ENCODE measurements around the gene COL4A1. TPM values are rescaled to one million over a fixed set of nuclear protein-coding genes. Genes with fewer than 3 reads are reported as not detected.

COL4A1 gene
- 28.0 TPM for polyA plus RNA-seq (2013, experiment 1 of 2)
- polyA plus RNA-seq (2013, experiment 2 of 2): 29.2 TPM

DNA sequence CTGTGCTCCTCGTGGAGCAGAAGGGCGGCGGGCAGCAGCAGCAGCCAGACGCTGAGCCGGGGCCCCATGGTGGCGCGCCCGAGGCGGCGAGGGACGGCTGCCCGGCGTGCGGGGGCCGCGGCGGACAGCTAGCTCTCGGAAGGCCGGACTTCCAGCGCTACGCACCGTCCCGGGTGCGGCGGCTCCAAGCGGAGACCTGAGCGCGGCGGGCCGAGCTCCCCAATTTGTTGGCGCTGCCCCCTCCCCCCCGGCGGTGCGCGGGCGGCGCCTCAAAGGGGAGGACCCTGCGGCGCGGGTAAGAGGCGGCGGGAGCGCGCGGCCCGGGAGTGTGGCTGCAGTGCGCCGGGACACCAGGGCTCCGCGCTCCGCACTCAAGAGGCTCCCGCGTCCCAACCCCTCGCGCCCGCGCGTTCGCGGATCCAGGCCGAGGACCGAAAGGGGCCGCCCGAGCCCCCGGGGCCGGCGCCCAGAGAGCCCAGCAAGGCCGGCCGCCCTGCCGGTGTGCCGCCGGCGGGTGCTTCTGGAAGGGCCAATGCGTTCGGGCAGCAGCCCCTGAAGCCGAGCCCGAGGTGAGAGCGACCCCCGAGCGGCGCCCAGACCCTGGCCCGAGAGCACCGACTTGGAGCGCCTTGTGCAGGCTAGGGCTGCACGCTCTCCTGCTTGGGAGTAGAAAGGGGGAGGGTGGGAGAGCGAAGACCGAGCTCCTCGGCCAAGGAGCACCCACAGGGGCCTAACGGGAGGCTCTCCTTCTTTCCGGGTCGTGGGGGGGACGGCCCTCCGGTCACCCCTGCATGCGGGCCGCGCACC is at the start of gene COL4A1, which contains the start of gene COL4A2:
COL4A1 (minus strand) TSS at position 198 of the 807 bp plus-strand sequence; CDS start at position 68, 130 bp downstream.
COL4A2 (plus strand) TSS at position 325 of the 807 bp plus-strand sequence. CDS start 620 bp downstream, outside the sequence.
- Histone ChIP-seq H3K4ac (ENCODE audit: low read depth, low read length) (peak within 1 kb of the TSS; percentile 87), H4K8ac (ENCODE audit: low read depth, low read length) (no peak within 1 kb of the TSS), H3K79me2 (ENCODE audit: control insufficient read depth, insufficient read depth, low read length) (peaks cover 15% of the 10 kb centered on the region), H3K27me3 (ENCODE audit: insufficient read depth, low read length, poor library complexity) (no peaks in the 10 kb centered on the region), H3K23ac (ENCODE audit: low read length) (peak within 1 kb of the TSS; percentile 69), H3K4me3 (ENCODE audit: low read length) (peak within 1 kb of the TSS; percentile 63), H2AK5ac (ENCODE audit: low read length) (no peak within 1 kb of the TSS), H3K4me1 (ENCODE audit: control insufficient read depth, low read depth, low read length) (peaks cover 3% of the 10 kb centered on the region), H3K36me3 (ENCODE audit: control insufficient read depth, insufficient read depth, low read length) (no peaks in the 10 kb centered on the region), H3K9ac (ENCODE audit: low read length) (peak within 1 kb of the TSS; percentile 81), H3K27ac (ENCODE audit: low read depth, low read length) (peak within 1 kb of the TSS; percentile 29), H3K56ac (ENCODE audit: low read length) (peak within 1 kb of the TSS; percentile 93), H3K4me2 (ENCODE audit: low read length) (peak within 1 kb of the TSS; percentile 77), H2BK15ac (replicated peaks; ENCODE audit: low read depth) (no peak within 1 kb of the TSS), H3K79me1 (ENCODE audit: low read length) (peaks cover 12% of the 10 kb centered on the region), H2BK5ac (ENCODE audit: low read length) (peak within 1 kb of the TSS; percentile 35), H3K18ac (ENCODE audit: low read length) (peak within 1 kb of the TSS; percentile 96), H2BK120ac (ENCODE audit: low read depth, low read length) (peak within 1 kb of the TSS; percentile 14), H4K5ac (ENCODE audit: low read length) (no peak within 1 kb of the TSS)
- peak; percentile 79 for DNase-seq
- no CpG with 5 or more reads among the region's 96 CpGs for WGBS (ENCODE audit: extremely low coverage, insufficient coverage, low lambda C conversion rate)

DNA sequence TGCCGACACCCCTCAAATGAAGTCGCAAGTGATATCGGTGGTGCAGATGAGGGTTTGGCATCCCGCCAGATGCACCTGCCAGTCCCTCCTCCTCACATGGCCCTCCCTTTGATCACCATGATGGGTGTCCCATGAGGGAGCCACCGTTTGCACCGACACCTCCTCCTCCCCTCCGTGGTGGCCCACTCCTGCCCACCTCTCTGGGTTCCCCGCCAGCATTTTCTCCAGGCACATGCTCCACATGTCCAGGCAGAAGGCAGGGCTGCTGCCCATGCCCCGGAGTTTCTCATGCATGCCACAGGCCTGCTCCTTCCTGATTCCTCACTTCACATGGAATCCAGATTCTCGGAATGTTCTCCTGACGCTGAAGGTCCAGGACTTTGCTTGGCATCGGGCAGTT is 49.4 kb upstream of the COL4A1 start:
- H4K8ac ChIP-seq (ENCODE audit: low read depth, low read length): no peak overlapping the region
- no peaks in the 10 kb centered on the region for H3K36me3 ChIP-seq (ENCODE audit: control insufficient read depth, insufficient read depth, low read length)
- no peak overlapping the region for H3K27ac ChIP-seq (ENCODE audit: low read depth, low read length)
- H3K9ac ChIP-seq (ENCODE audit: low read length): no peak overlapping the region
- H3K4ac ChIP-seq (ENCODE audit: low read depth, low read length): no peak overlapping the region
- no peak overlapping the region for H3K18ac ChIP-seq (ENCODE audit: low read length)
- peaks cover 4% of the 10 kb centered on the region for H3K79me1 ChIP-seq (ENCODE audit: low read length)
- no peak overlapping the region for H2AK5ac ChIP-seq (ENCODE audit: low read length)
- H3K4me1 ChIP-seq (ENCODE audit: control insufficient read depth, low read depth, low read length): no peaks in the 10 kb centered on the region
- no peaks in the 10 kb centered on the region for H3K79me2 ChIP-seq (ENCODE audit: control insufficient read depth, insufficient read depth, low read length)
- H3K23ac ChIP-seq (ENCODE audit: low read length): no peak overlapping the region
- H3K27me3 ChIP-seq (ENCODE audit: insufficient read depth, low read length, poor library complexity): no peaks in the 10 kb centered on the region
- WGBS (ENCODE audit: extremely low coverage, insufficient coverage, low lambda C conversion rate): no CpG with 5 or more reads among the region's 12 CpGs
- H2BK5ac ChIP-seq (ENCODE audit: low read length): no peak overlapping the region
- H3K4me3 ChIP-seq (ENCODE audit: low read length): no peak overlapping the region
- H4K5ac ChIP-seq (ENCODE audit: low read length): no peak overlapping the region
- DNase-seq: no peak
- no peak overlapping the region for H2BK15ac ChIP-seq (replicated peaks; ENCODE audit: low read depth)
- H3K56ac ChIP-seq (ENCODE audit: low read length): no peak overlapping the region
- no peak overlapping the region for H2BK120ac ChIP-seq (ENCODE audit: low read depth, low read length)
- H3K4me2 ChIP-seq (ENCODE audit: low read length): no peak overlapping the region

DNA sequence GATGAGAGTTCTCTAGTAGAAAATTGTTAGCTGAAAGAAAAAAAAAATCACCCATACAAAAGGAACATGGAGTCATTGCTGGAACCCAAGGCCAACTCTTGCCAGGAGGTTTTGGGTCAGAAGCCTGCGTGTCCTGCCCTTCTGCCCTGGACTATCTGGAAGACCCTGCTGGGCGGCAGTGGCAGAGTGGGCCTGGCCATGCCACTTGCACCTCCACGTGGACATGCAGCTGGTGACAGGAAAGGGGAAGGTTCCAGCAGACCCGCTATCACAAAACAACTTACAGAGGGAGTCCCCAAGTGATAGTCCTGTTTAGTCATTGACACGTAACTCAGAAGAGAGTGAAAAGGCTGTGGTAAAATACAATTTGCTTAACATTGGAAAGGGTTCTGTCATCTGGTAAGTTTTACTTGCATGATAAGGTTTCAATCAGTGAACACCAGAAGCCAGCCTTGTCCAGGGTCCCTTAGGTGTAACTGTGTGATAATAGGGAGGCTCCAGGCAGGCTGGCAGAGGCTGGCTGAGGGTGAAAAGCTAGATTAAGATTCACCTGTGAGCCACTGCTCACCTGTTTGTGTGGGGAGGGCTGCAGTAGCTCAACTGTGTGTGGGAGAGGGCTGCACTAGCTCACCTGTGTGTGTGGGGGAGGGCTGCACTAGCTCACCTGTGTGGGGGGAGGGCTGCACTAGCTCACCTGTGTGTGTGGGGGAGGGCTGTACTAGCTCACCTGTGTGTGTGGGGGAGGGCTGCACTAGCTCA is 47.9 kb upstream of the COL4A1 start:
- Histone ChIP-seq H2BK5ac (ENCODE audit: low read length) (no peak overlapping the region), H3K4ac (ENCODE audit: low read depth, low read length) (no peak overlapping the region), H3K27me3 (ENCODE audit: insufficient read depth, low read length, poor library complexity) (no peaks in the 10 kb centered on the region), H3K9ac (ENCODE audit: low read length) (no peak overlapping the region), H3K27ac (ENCODE audit: low read depth, low read length) (no peak overlapping the region), H3K18ac (ENCODE audit: low read length) (no peak overlapping the region), H3K23ac (ENCODE audit: low read length) (no peak overlapping the region), H2AK5ac (ENCODE audit: low read length) (no peak overlapping the region), H2BK15ac (replicated peaks; ENCODE audit: low read depth) (no peak overlapping the region), H4K8ac (ENCODE audit: low read depth, low read length) (no peak overlapping the region), H3K79me2 (ENCODE audit: control insufficient read depth, insufficient read depth, low read length) (no peaks in the 10 kb centered on the region), H3K4me1 (ENCODE audit: control insufficient read depth, low read depth, low read length) (no peaks in the 10 kb centered on the region), H3K4me2 (ENCODE audit: low read length) (no peak overlapping the region), H2BK120ac (ENCODE audit: low read depth, low read length) (no peak overlapping the region), H3K56ac (ENCODE audit: low read length) (no peak overlapping the region), H4K5ac (ENCODE audit: low read length) (no peak overlapping the region), H3K4me3 (ENCODE audit: low read length) (no peak overlapping the region), H3K79me1 (ENCODE audit: low read length) (peaks cover 4% of the 10 kb centered on the region), H3K36me3 (ENCODE audit: control insufficient read depth, insufficient read depth, low read length) (no peaks in the 10 kb centered on the region)
- no CpG with 5 or more reads among the region's 5 CpGs for WGBS (ENCODE audit: extremely low coverage, insufficient coverage, low lambda C conversion rate)
- DNase-seq: no peak

DNA sequence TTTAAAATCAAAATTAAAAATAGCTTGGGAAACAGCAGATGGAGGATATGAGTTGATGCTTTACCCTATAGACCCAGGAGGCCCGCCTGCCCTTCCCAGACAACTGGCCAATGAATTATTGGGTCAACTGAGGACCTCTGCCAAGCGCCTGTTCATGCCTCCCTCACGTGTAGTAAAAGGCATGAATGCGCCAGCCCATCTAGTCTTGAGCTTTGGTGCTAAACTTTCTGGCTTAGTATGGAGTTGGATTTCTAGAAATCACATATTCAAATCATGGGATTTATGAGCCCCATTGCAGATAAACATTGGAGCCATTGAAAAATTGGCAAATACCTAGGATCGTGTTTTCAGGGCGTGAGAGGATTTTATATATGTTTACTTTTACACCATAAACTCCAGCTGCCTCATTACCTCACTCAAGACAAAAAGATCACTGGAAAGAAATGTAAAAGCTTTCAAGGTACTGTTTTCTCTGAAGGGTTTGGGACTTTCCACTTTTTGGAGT is 47.2 kb upstream of the COL4A1 start:
- Histone ChIP-seq H4K5ac (ENCODE audit: low read length) (no peak overlapping the region), H3K9ac (ENCODE audit: low read length) (no peak overlapping the region), H3K56ac (ENCODE audit: low read length) (no peak overlapping the region), H3K4me3 (ENCODE audit: low read length) (no peak overlapping the region), H3K4ac (ENCODE audit: low read depth, low read length) (no peak overlapping the region), H2BK5ac (ENCODE audit: low read length) (no peak overlapping the region), H2BK120ac (ENCODE audit: low read depth, low read length) (no peak overlapping the region), H3K27me3 (ENCODE audit: insufficient read depth, low read length, poor library complexity) (no peaks in the 10 kb centered on the region), H3K4me2 (ENCODE audit: low read length) (no peak overlapping the region), H2BK15ac (replicated peaks; ENCODE audit: low read depth) (no peak overlapping the region), H3K79me2 (ENCODE audit: control insufficient read depth, insufficient read depth, low read length) (no peaks in the 10 kb centered on the region), H3K36me3 (ENCODE audit: control insufficient read depth, insufficient read depth, low read length) (no peaks in the 10 kb centered on the region), H3K27ac (ENCODE audit: low read depth, low read length) (no peak overlapping the region), H3K79me1 (ENCODE audit: low read length) (peaks cover 4% of the 10 kb centered on the region), H3K18ac (ENCODE audit: low read length) (no peak overlapping the region), H4K8ac (ENCODE audit: low read depth, low read length) (no peak overlapping the region), H2AK5ac (ENCODE audit: low read length) (no peak overlapping the region), H3K4me1 (ENCODE audit: control insufficient read depth, low read depth, low read length) (no peaks in the 10 kb centered on the region), H3K23ac (ENCODE audit: low read length) (no peak overlapping the region)
- no peak for DNase-seq
- WGBS (ENCODE audit: extremely low coverage, insufficient coverage, low lambda C conversion rate): no CpG with 5 or more reads among the region's 6 CpGs

DNA sequence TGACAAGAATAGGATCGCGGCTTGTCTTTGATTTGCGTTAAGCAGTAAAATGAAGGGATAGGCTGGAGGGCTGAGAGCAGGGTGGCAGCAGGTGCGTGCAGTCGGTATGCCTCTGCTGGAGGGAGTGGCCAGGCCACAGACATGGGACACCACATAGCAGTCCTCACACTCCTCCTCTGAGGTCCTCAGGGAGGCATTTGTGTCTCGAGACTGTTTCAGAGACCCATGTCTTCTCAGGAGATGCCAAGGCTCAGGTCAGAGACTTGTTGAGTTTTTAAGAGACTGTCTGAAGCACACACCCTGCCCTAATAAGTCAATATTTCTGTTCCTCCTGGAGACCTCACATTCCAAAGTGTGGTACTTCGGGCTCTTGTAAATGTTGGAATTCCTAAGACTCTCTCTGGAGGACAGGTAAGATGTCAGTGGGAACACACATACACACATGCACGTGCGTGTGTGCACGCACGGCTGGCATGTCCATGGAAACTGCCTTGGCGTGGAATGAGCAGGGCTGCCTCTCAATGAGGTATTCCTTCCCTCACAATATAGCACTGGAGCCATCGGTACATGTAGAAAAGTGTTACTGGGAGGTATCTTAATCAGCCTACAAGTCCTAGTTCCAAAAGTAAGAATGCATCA is 46.5 kb upstream of the COL4A1 start:
- DNase-seq: no peak
- Histone ChIP-seq H3K4me3 (ENCODE audit: low read length) (no peak overlapping the region), H3K27me3 (ENCODE audit: insufficient read depth, low read length, poor library complexity) (no peaks in the 10 kb centered on the region), H2BK5ac (ENCODE audit: low read length) (no peak overlapping the region), H3K4ac (ENCODE audit: low read depth, low read length) (no peak overlapping the region), H3K9ac (ENCODE audit: low read length) (no peak overlapping the region), H4K5ac (ENCODE audit: low read length) (no peak overlapping the region), H3K18ac (ENCODE audit: low read length) (no peak overlapping the region), H3K23ac (ENCODE audit: low read length) (no peak overlapping the region), H3K79me2 (ENCODE audit: control insufficient read depth, insufficient read depth, low read length) (no peaks in the 10 kb centered on the region), H3K79me1 (ENCODE audit: low read length) (peaks cover 4% of the 10 kb centered on the region), H4K8ac (ENCODE audit: low read depth, low read length) (no peak overlapping the region), H2AK5ac (ENCODE audit: low read length) (no peak overlapping the region), H3K4me1 (ENCODE audit: control insufficient read depth, low read depth, low read length) (no peaks in the 10 kb centered on the region), H3K27ac (ENCODE audit: low read depth, low read length) (no peak overlapping the region), H2BK120ac (ENCODE audit: low read depth, low read length) (no peak overlapping the region), H3K56ac (ENCODE audit: low read length) (no peak overlapping the region), H2BK15ac (replicated peaks; ENCODE audit: low read depth) (no peak overlapping the region), H3K36me3 (ENCODE audit: control insufficient read depth, insufficient read depth, low read length) (no peaks in the 10 kb centered on the region), H3K4me2 (ENCODE audit: low read length) (no peak overlapping the region)
- WGBS (ENCODE audit: extremely low coverage, insufficient coverage, low lambda C conversion rate): no CpG with 5 or more reads among the region's 13 CpGs
